GM21423 (cell line): ENCODE measurements around the gene FRMD6.
"Not testable (repeated sequence)": the region's sequence is repeated elsewhere in the genome, so short reads cannot be mapped to it uniquely, and the experiment has no call there.

Source experiments
- ATAC-seq: cut with Tn5 transposase; IDR thresholded peaks from one replicate; pipeline ENCODE4 v1.9.1; 2021; ENCODE audit warnings: mild to moderate bottlenecking, moderate library complexity; ENCODE audit not compliant: unreplicated experiment

FRMD6 gene

GRCh38 chr14:51766586-51766985 is 114.9 kb downstream of the FRMD6 start:
- ATAC-seq: not testable (repeated sequence)

- ATAC-seq: not testable (repeated sequence)
Observed at GRCh38 chr14:51769261-51769660, 117.6 kb downstream of the FRMD6 start.

DNA sequence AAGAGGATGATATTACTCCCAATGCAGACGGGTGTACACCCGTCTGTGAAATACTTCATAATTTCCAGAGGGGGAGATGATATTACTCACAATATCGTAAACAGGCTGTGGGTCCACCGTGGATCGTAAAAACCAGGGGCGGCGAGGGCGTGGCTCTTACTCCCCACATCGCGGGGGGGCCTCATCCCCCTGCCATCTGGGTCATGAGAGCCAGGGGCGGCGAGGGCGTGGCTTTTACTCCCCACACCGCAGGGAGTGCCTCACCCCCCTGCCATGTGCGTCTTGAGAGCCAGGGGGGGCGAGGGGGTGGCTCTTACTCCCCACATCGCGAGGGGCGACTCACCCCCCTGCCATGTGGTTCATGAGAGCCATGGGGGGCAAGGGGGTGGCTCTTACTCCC is 122.5 kb downstream of the FRMD6 start:
- ATAC-seq: no peak

GRCh38 chr14:51776102-51776894 is 124.6 kb downstream of the FRMD6 start:
- no peak for ATAC-seq

DNA sequence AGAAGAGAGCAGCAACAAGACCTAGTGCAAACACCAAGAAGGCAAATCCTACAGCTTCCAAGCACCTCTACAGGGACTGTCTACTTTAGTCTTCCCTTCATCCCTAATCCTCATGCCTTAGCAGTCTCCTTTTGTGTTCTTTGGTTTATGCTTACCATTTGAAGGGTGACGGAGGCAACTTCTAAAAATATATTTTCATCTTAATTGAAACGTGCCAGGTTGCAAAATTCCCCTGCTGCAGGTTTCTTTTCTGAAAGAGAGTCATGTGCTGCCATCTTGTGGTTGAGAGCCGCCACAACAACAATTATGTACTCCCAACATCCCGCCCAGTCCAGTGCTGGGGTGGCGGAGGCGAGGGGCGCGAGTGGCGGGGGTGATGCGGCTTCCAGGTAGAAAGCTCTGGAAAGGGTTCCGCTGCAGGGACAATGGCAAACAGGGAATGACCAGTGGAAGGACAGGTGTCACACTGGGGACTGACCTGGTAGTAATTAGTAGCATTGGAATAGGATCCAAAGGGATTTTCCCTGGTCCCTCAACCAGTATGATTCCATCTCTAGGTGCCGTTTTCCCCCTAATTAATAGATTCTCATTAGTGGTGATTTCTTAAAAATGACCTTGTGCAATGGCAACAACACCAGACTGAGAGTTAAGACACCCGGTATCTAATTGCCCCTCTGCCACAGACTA is 128.4 kb downstream of the FRMD6 start:
- ATAC-seq: no peak
